Stimulated activated CD8-positive, alpha-beta memory T cell treated with anti-CD3 and anti-CD28 coated beads, Interleukin-12 subunit alpha, Interleukin-12 subunit beta, amount 100 ng/mL, for 24 hours (primary cell): ENCODE data around the gene PRG2.
"Not testable (repeated sequence)": the region's sequence is repeated elsewhere in the genome, so short reads cannot be mapped to it uniquely, and the experiment has no call there.

Source experiments
- DNase-seq: peaks from one replicate; pipeline ENCODE4 v3.0.0-alpha.2; 2020; ENCODE audit errors: extremely low read depth

Gene PRG2

GRCh38 chr11:57419146-57419545 lies 28.7 kb upstream of the PRG2 start:
- DNase-seq = no peak

DNA sequence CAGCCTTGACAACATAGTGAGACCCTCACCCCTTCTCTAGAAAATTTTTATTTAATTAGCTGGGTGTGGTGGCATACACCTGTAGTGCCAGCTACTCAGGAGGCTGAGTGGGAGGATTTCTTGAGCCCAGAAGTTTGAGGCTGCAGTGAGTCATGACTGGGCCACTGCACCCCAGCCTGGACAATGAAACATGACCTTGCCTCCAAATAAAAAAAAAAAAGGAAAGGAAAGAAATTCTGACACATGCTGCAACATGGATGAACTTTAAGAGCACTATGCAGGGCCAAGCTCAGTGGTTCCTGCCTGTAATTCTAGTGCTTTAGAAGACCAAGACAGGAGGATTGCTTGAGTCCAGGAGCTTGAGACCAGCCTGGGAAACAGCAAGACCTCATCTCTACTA lies 27.7 kb upstream of the PRG2 start:
- DNase-seq = no peak

- DNase-seq = no peak
Observed at GRCh38 chr11:57417056-57417455, 26.6 kb upstream of the PRG2 start.

GRCh38 chr11:57416436-57416835 lies 26.0 kb upstream of the PRG2 start:
- no peak for DNase-seq

- DNase-seq = no peak
Observed at GRCh38 chr11:57414612-57415212, 24.3 kb upstream of the PRG2 start.

DNA sequence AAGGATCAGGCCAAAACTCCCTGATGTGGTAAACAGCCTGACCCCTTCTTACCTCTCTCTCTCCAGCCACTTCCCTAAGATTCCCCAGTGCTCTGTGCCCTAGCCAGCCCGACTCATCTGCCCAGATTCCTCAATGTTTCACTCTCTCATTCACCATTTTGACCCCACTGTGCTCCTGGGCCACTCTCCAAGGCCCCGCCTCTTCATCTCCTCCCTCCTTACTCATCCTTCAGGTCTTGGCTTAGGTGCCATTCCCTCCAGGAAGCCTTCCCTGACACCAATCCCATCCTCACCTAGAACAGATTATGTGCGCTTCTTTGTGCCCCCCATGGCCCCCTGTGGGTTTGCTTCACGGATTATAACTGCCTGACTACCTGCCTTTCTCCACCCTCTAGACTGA lies 23.2 kb upstream of the PRG2 start:
- no peak for DNase-seq

GRCh38 chr11:57410287-57410686 lies 19.8 kb upstream of the PRG2 start:
- no peak for DNase-seq

DNA sequence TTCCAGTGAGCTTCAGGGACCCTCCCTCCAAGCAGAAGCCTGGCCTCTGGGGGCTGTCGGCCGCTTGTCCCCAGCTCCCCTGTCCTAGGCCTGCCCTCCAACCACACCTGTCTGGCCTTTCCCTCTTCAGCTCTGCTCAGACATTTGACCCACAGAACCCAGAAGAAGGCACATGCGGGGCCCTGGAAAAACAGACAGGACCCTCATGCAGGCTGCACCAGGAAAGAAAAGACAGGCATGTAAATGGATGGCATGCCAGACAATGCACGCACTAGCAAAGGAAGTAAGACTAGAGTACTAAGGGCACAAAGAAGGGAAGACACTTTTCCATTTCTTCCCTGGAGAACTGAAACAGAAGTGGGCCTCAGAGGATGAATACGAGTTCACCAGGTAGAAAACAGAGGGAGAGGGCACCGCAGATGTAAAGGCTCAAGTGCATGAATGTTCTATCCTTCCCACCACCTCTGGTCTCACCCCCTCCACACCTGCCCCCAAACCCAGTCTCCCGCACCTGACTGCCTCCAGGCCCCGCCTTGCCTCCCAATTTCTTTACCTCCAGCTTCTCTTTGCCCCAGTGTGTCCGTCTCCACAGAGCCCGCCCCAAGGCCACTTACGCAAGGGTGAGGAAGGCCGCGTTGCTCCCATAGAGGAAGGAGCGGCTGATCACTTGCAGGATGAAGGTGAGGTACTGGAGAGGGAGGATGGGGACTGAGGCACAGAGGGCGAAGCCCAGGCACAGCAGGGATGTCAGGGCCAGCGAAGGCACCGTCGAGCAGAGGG lies 19.1 kb upstream of the PRG2 start:
- no peak for DNase-seq

- no peak for DNase-seq
Observed at GRCh38 chr11:57408771-57409170, 18.3 kb upstream of the PRG2 start.

DNA sequence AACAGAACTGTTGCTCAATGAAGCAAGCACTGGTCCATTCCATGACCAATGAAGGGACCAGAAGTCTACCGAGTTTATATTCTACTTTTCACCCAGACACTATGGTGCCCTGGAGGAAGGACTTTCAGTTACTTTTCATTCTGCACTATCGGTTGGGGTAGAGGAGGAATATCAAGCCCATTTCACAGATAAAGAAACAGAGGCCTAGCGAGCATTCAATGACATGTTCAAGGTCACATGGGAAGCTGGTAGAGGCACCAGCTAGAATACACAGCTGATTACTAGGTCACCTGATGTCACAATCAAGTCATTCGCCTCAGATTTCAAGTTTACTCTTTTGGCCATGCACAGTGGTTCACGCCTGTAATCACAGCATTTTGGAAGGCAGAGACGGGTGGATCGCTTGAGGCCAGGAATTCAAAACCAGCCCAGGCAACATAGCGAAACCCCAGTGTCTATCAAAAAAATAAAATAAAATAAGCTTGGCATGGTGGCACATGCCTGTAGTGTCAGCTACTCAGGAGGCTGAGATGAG lies 17.6 kb upstream of the PRG2 start:
- DNase-seq = no peak

DNA sequence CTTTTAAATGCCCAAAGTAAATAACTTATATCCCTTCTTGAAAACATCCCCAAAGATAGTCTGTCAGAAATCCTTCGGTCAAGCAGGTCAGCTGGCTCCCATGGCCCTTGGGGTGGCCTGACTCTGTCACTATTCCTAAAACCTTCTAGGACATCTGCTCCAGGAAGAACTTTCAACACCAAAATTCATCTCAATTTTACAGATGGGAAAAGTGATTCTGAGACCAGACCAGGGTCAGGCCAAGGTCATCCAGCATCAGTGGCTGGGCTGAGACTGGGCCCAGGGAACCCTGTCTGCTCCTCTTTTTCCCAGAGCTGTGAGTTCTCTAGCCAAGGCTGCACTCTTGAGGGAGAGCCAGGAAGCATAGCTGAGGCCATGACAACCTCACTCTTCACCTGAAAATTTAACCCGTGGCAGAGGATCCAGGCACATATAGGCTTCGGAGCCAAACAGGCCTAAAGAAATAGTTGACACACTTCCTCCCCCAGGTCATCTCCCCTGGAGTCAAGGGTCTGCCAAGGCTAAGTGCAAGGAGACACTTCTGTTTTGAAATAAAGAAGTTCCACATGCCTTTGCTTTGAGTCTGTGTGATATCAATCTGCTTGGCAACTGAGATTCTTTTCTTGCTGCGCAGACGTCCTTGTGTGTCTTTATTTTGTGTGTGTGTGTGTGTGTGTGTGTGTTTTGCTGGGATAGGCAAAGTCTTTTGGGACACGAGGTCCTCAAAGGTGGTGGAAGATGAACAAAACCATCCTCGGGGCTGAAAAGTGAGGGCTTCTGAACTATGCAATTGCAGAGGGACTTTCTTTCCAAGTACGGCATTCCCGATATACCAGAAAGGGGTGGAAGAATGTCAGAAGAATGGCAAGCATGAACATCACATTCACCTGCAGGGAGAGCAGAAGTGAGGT lies 16.8 kb upstream of the PRG2 start:
- no peak for DNase-seq

DNA sequence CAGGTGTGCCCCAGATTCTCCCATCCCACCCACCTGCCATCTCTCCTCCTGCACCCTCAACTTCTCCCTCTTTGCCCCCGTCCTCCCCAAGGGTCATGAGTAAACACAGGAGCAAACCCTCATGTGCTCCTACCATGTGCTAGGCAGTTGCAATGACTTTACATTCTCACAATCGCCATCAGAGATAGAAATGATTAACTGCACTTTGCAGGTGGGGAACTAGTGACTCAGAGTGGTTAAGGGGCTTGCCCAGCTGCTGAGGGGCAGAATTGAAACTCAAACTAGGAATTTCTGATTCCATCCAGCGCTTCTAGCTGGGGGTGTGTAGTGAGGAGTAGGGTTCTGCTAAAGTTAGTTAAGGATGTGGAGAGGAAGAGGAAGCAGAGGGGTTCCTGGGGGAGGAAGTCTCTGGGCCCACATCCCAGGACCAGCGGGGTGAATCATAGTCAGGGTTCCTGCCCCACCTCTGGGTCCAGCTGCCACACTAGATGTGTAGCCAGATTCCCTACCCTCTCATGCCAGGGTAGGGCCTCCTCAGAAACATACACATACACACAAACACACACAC lies 16.0 kb upstream of the PRG2 start:
- no peak for DNase-seq

GRCh38 chr11:57405271-57405860 lies 14.9 kb upstream of the PRG2 start:
- DNase-seq = no peak

- DNase-seq = no peak
Observed at GRCh38 chr11:57403802-57404147, 13.3 kb upstream of the PRG2 start.

GRCh38 chr11:57403003-57403801 lies 12.8 kb upstream of the PRG2 start:
- not testable (repeated sequence) for DNase-seq

GRCh38 chr11:57402188-57403002 lies 11.9 kb upstream of the PRG2 start:
- no peak for DNase-seq

GRCh38 chr11:57399972-57400578 lies 9.6 kb upstream of the PRG2 start:
- no peak for DNase-seq

DNA sequence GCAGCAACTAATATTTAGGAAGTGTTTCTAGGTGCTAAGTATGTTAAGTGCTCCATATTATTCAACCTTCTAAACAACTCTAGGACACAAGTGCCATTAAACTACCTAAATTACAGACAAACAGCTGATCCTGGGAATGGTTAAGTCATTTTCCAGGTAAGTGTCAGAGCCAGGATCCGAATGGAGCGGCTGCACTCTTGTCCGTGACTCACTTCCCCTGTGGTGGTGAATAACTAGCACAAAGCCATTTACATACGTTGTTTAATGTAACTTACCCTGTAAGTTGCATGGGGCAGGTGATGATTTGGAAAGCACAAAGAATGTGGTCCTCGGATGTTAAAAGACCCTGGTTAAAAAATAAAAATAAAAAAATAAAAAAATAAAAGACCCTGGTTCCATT lies 8.8 kb upstream of the PRG2 start:
- no peak for DNase-seq

GRCh38 chr11:57397394-57397990 lies 7.0 kb upstream of the PRG2 start:
- DNase-seq = no peak
